Tibial nerve (tissue), 4 donors: Measurements from ENCODE around the gene SBNO2.

Experiments
- CTCF ChIP-seq, 5 experiments: fragments of 200-600 bp in 3 of 5; fragments of 450-650 bp in 2 of 5; sonication (generic) in 3 of 5; IDR thresholded peaks; one replicate each; pipeline ENCODE4 v1.5.1; 2016 to 2019; ENCODE audit warnings: antibody characterized with exemption in 5 of 5, mild to moderate bottlenecking in 3 of 5, moderate library complexity in 2 of 5
- EP300 ChIP-seq, 2 donors: sonication (generic); formaldehyde crosslinking; IDR thresholded peaks; one replicate each; pipeline ENCODE4 v1.6.1; 2017; ENCODE audit warnings: antibody characterized with exemption in 2 of 2, mild to moderate bottlenecking in 1 of 2

GRCh38 chr19:1170938-1171754 lies 2.9 kb downstream of the SBNO2 start:
- TF ChIP-seq CTCF (IDR thresholded peaks at IDR 0.05) (no peak), EP300 (IDR thresholded peaks at IDR 0.05) (peak in 1 of 2 donors; percentile 58)
